ENCODE data around the gene SMC2.

Gene SMC2

GRCh38 chr9:104107799-104108198 lies 13.7 kb downstream of the SMC2 start:
- no peak for DNase-seq

- DNase-seq = no peak
Observed at GRCh38 chr9:104108315-104108714, 14.2 kb downstream of the SMC2 start.

- DNase-seq = no peak
Observed at GRCh38 chr9:104110509-104110908, 16.4 kb downstream of the SMC2 start.

GRCh38 chr9:104118916-104119315 lies 24.8 kb downstream of the SMC2 start:
- no peak for DNase-seq

DNA sequence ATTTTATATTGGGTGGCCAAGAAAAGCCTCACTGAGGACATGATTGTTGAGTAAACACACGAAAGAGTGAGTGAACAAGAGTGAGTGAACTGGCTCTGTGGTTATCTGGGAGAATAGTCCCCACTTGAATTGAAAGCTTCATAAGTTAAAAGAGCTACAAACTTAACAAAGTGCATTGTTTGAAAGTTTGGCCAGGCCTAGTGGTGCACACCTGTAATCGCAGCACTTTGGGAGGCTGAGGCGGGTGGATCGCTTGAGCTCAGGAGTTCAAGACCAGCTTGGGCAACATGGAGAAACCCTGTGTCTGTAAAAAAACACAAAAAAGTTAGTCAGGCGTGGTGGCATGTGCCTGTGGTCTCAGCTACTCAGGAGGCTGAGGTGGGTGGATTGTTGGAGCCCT lies 26.9 kb downstream of the SMC2 start:
- DNase-seq = no peak

DNA sequence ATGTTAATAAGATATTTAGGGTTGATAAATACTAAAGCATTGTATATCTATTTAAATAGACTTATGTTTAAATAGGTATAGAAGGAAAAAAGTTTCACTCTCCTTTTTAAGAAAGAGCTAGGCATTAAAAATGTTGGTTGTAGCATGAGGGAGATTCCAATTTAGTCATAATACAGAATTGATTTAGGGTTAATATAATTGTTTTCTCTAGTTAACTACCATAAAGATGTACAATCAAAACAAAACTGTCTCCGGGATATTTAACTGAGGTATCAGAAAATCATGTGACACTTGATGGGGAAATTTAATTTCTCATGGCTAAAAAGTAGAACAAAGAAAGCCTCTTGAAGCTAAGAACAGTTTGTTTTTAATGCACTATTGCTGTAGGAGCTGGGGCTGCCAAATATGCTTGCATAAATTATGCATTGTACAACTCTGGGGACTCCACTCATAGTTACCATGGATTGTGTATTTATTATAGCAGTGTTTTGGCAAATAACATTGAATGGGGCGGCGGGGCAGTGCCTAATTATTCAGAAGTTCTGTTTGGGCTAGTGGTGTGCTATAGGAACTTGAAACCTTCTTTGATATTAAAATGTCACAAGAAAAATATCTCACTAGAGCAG lies 44.2 kb downstream of the SMC2 start:
- DNase-seq = no peak

DNA sequence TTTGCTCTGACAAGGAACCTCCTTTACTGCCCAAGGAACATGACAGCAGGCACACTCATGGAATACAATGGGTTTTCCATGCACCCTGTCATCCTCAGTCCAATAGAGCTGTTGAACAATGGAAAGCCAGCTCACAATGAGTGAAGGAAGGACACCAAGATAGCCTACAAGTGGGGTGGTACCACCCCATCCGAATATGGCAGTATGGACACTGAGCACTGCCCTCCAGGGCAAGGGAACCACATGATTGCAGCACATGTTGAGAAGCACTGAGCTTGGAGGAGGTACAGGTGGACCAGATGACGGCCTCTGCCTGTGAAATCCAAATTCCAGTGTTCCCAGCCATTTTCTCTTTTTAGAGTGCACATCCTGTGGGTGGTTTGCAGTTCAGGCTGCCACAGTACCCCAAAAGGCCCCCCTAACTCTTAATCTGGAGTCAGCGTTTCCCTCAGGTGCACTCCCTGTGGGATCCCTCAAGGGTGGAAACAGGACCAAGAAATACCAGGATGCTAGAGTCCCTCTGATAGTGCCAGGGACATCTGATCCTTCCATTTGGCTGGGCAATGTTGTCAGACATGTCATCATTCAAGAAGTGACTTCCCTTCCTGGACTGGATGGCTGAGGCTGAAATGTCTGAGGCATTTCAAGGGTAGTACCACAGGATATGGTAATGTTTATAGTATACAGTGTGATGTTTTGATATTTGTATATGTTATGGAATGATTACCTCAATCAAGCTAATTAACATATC lies 48.9 kb downstream of the SMC2 start:
- no peak for DNase-seq

GRCh38 chr9:104143550-104143910 lies 49.4 kb downstream of the SMC2 start:
- DNase-seq = no peak

- DNase-seq = no peak
Observed at GRCh38 chr9:104144336-104144735, 50.2 kb downstream of the SMC2 start.

- DNase-seq = no peak
Observed at GRCh38 chr9:104173067-104173466, 79.0 kb downstream of the SMC2 start.

DNA sequence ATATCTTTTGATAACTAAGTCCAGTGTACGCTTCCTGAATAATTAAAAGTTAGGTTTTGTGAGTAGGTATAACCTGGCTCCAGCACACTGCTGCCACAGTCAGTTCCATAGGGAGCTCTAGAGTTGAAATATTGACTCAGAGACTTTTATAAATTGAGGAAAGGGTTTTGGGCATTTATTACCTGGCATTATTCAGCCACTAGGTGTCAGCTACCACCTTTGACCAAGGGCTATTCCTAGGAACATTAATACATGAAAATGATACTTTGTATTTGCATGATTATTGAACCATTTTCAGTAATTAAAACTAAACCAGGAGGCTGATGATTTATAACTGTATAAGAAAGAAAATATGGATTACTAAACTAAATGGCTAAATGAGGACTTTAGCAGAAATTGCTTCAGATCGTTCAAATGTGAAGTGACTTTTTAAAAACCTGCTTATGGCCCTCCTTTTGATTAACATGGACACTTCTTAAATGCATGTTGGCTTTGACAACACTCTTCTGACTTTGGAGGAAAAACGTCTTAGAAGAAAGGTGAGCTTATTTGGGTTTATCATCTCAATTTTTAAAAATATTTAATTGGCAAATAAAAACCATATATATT lies 83.0 kb downstream of the SMC2 start:
- DNase-seq = peak; percentile 47

- DNase-seq = no peak
Observed at GRCh38 chr9:104177676-104178075, 83.6 kb downstream of the SMC2 start.

Data from NCI-H82 (cell line).